GM23338 (cell line): ENCODE results near the gene TFAP2E. TPM values are rescaled to one million over a fixed set of nuclear protein-coding genes. Genes with fewer than 3 reads are reported as not detected.

Experiments
- ATAC-seq: fragments of 200-7000 bp; cut with Tn5 transposase; 3 replicates; pipeline ENCODE4 v1.9.1; 2020
- DNase-seq: peaks from one replicate; pipeline ENCODE4 v3.0.0-alpha.2; 2015; ENCODE audit warnings: low spot score
- H2AFZ ChIP-seq: fragments of 200-600 bp; sonication (generic); 2 replicates; pipeline ENCODE4 v1.8.0; 2016; ENCODE audit warnings: antibody characterized with exemption, mild to moderate bottlenecking, moderate library complexity
- H3F3A ChIP-seq: fragments of 200-600 bp; sonication (generic); replicated peaks from 2 replicates; pipeline ENCODE4 v1.8.0; 2017; ENCODE audit warnings: antibody characterized with exemption, mixed run types, low read depth
- H3K27ac ChIP-seq: fragments of 200-600 bp; sonication (generic); 2 replicates; pipeline ENCODE4 v1.6.1; 2016; ENCODE audit warnings: low read depth
- H3K27me3 ChIP-seq: fragments of 200-600 bp; sonication (generic); 2 replicates; pipeline ENCODE4 v1.8.0; 2016; ENCODE audit warnings: mild to moderate bottlenecking, mixed run types, moderate library complexity; ENCODE audit not compliant: insufficient read depth
- H3K36me3 ChIP-seq: fragments of 200-600 bp; sonication (generic); 2 replicates; pipeline ENCODE4 v1.8.0; 2016; ENCODE audit warnings: mild to moderate bottlenecking; ENCODE audit not compliant: insufficient read depth
- H3K4me1 ChIP-seq: fragments of 200-600 bp; sonication (generic); 2 replicates; pipeline ENCODE4 v1.8.0; 2016; ENCODE audit warnings: mild to moderate bottlenecking, moderate library complexity; ENCODE audit not compliant: insufficient read depth
- H3K4me2 ChIP-seq: fragments of 200-600 bp; sonication (generic); 2 replicates; pipeline ENCODE4 v1.7.1; 2017; ENCODE audit warnings: mixed run types
- H3K4me3 ChIP-seq: fragments of 200-600 bp; sonication (generic); 2 replicates; pipeline ENCODE4 v1.6.1; 2016; ENCODE audit warnings: mixed run types
- H3K79me2 ChIP-seq: fragments of 200-600 bp; sonication (generic); replicated peaks from 2 replicates; pipeline ENCODE4 v1.8.0; 2017; ENCODE audit warnings: mild to moderate bottlenecking; ENCODE audit not compliant: insufficient read depth
- H3K9me2 ChIP-seq: fragments of 200-600 bp; sonication (generic); 2 replicates; pipeline ENCODE4 v1.8.0; 2017; ENCODE audit not compliant: insufficient read depth
- H4K20me1 ChIP-seq: fragments of 200-600 bp; sonication (generic); replicated peaks from 2 replicates; pipeline ENCODE4 v1.8.0; 2017; ENCODE audit warnings: mild to moderate bottlenecking; ENCODE audit not compliant: insufficient read depth
- H3K27ac Mint-ChIP-seq: 2 replicates; pipeline ENCODE4 v1.8.0; 2020; ENCODE audit warnings: inconsistent platforms, mild to moderate bottlenecking, moderate library complexity, mixed read lengths
- H3K27me3 Mint-ChIP-seq: 3 replicates; pipeline ENCODE4 v1.8.0; 2022; ENCODE audit warnings: low read depth, mild to moderate bottlenecking, moderate library complexity, mixed read lengths, inconsistent platforms; ENCODE audit not compliant: insufficient read depth, poor library complexity
- H3K36me3 Mint-ChIP-seq: 3 replicates; pipeline ENCODE4 v1.8.0; 2021; ENCODE audit warnings: low read depth, mild to moderate bottlenecking, inconsistent platforms, moderate library complexity, mixed read lengths
- H3K4me1 Mint-ChIP-seq: 3 replicates; pipeline ENCODE4 v1.8.0; 2020; ENCODE audit warnings: mild to moderate bottlenecking, inconsistent platforms, mixed read lengths
- H3K4me3 Mint-ChIP-seq: 3 replicates; pipeline ENCODE4 v1.8.0; 2021; ENCODE audit warnings: moderate library complexity, mild to moderate bottlenecking, inconsistent platforms, mixed read lengths
- H3K9me3 Mint-ChIP-seq: 3 replicates; pipeline ENCODE4 v1.8.0; 2020; ENCODE audit warnings: moderate library complexity, mild to moderate bottlenecking, inconsistent platforms, mixed read lengths
- CREB1 ChIP-seq: fragments of 250-450 bp; sonication (Bioruptor Pico); IDR thresholded peaks from 2 replicates; pipeline ENCODE4 v1.5.0; 2020; ENCODE audit warnings: low read depth, mild to moderate bottlenecking, moderate library complexity
- CTCF ChIP-seq, 2 experiments: fragments of 200-600 bp in 1 of 2; sonication (generic) in 1 of 2; conservative IDR thresholded peaks; 2 replicates each; pipeline versions ENCODE4 v1.5.1 to v1.6.1; 2016 to 2017; ENCODE audit warnings: antibody characterized with exemption in 2 of 2, low read depth in 2 of 2, mild to moderate bottlenecking in 2 of 2, moderate library complexity in 1 of 2
- ETS1 ChIP-seq: IDR thresholded peaks from 2 replicates; pipeline ENCODE4 v1.6.1; 2016; ENCODE audit warnings: antibody characterized with exemption
- EZH2 ChIP-seq: fragments of 200-600 bp; sonication (generic); IDR thresholded peaks from one replicate; pipeline ENCODE4 v1.8.0; 2017; ENCODE audit warnings: antibody characterized with exemption, mild to moderate bottlenecking, low read depth; ENCODE audit not compliant: unreplicated experiment
- EZH2phosphoT487 ChIP-seq: fragments of 200-600 bp; sonication (generic); IDR thresholded peaks from one replicate; pipeline ENCODE4 v1.8.1; 2018; ENCODE audit warnings: antibody characterized with exemption; ENCODE audit not compliant: unreplicated experiment
- JUNB ChIP-seq: IDR thresholded peaks from one replicate; pipeline ENCODE4 v1.6.1; 2016; ENCODE audit warnings: antibody characterized with exemption; ENCODE audit not compliant: unreplicated experiment
- NANOG ChIP-seq: IDR thresholded peaks from 2 replicates; pipeline ENCODE4 v1.6.1; 2016; ENCODE audit warnings: antibody characterized with exemption, borderline replicate concordance
- POLR2AphosphoS5 ChIP-seq: IDR thresholded peaks from 2 replicates; pipeline ENCODE4 v1.6.1; 2016; ENCODE audit warnings: antibody characterized with exemption, low read depth
- REST ChIP-seq: IDR thresholded peaks from one replicate; pipeline ENCODE4 v1.6.1; 2018; ENCODE audit warnings: antibody characterized with exemption; ENCODE audit not compliant: unreplicated experiment
- STAT1 ChIP-seq: IDR thresholded peaks from one replicate; pipeline ENCODE4 v1.6.1; 2016; ENCODE audit warnings: antibody characterized with exemption; ENCODE audit not compliant: unreplicated experiment
- ZNF114 ChIP-seq: fragments of 250-450 bp; sonication (Bioruptor Pico); IDR thresholded peaks from 2 replicates; pipeline ENCODE4 v1.5.0; 2020; ENCODE audit warnings: mild to moderate bottlenecking, moderate library complexity
- ZNF331 ChIP-seq: fragments of 250-450 bp; sonication (Bioruptor Pico); IDR thresholded peaks from 2 replicates; pipeline ENCODE4 v1.5.0; 2020; ENCODE audit warnings: low read depth, mild to moderate bottlenecking, moderate library complexity
- ZNF462 ChIP-seq: fragments of 250-450 bp; sonication (Bioruptor Pico); IDR thresholded peaks from 2 replicates; pipeline ENCODE4 v1.5.0; 2020; ENCODE audit warnings: mild to moderate bottlenecking, moderate library complexity
- polyA plus RNA-seq: library from polyadenylated mRNA; unstranded; fragments of >200 nt; fragmentation: Nextera tagmentation; extraction: Ambion mirVana; gene quantifications from 2 replicates; pipeline ENCODE4 v1.2.1, GENCODE V29; 2016
- total RNA-seq: library from RNA; depleted of rRNA; stranded (reverse); fragments of >200 nt; shearing (Covaris generic); gene quantifications from 2 replicates; pipeline ENCODE4 v1.2.3, GENCODE V29; 2014

The TFAP2E gene
- total and polyA plus RNA-seq, 2 experiments from 2014 or later = 0.34 to 1.4 TPM

GRCh38 chr1:35556484-35557117 is 16.5 kb upstream of the TFAP2E start:
- Mint-ChIP-seq H3K27ac (peak overlapping the region; percentile 93; the same call in 1 of the 2 replicates), H3K36me3 (peaks cover 39% of the 10 kb centered on the region), H3K27me3 (peaks cover 17% of the 10 kb centered on the region), H3K4me3 (peak overlapping the region; percentile 98), H3K4me1 (peaks cover 48% of the 10 kb centered on the region), H3K9me3 (peaks cover 3% of the 10 kb centered on the region; the same call in 1 of the 3 replicates)
- H3K4me1 ChIP-seq = peaks cover 34% of the 10 kb centered on the region
- peak overlapping the region; percentile 91 for H3K4me3 ChIP-seq
- H3K9me2 ChIP-seq = no peaks in the 10 kb centered on the region
- H3F3A ChIP-seq = peaks cover 13% of the 10 kb centered on the region
- DNase-seq (no peak), ATAC-seq (no peak)
- no peak for TF ChIP-seq ZNF462 (CRISPR knock-in tag)
- no peak for TF ChIP-seq ZNF331
- no peak for TF ChIP-seq POLR2AphosphoS5
- TF ChIP-seq ETS1 = no peak
- no peak for TF ChIP-seq STAT1
- no peak for TF ChIP-seq ZNF114 (CRISPR knock-in tag)
- no peak for TF ChIP-seq NANOG
- no peak for TF ChIP-seq EZH2phosphoT487
- no peak; a peak in 1 of 4 replicates for TF ChIP-seq CTCF (conservative IDR thresholded peaks at IDR 0.05; ENCODE audit: low read depth in 2 of 2)
- TF ChIP-seq CREB1 (CRISPR knock-in tag) = no peak
- TF ChIP-seq EZH2 = no peak
- no peak for TF ChIP-seq JUNB
- no peak for TF ChIP-seq REST
- peak overlapping the region; percentile 93 for H3K27ac ChIP-seq
- H3K4me2 ChIP-seq = peak overlapping the region; percentile 71
- no peaks in the 10 kb centered on the region for H3K27me3 ChIP-seq
- no peak overlapping the region for H2AFZ ChIP-seq
- H3K79me2 ChIP-seq = peaks cover 45% of the 10 kb centered on the region
- H3K36me3 ChIP-seq = peaks cover 6% of the 10 kb centered on the region; the same call in 1 of the 2 replicates
- H4K20me1 ChIP-seq = no peaks in the 10 kb centered on the region; the same call in 1 of the 2 replicates
